Kidney (tissue), 14 donors: ENCODE results near the gene DENND1B. TPM values are rescaled to one million over a fixed set of nuclear protein-coding genes. Genes with fewer than 3 reads are reported as not detected.

ENCODE experiments used
- DNase-seq, 5 donors: peaks; one replicate each; pipeline ENCODE4 v3.0.0-alpha.2; 2013 to 2020
- FAIRE-seq: peaks from 2 replicates; lab custom pipeline; 2012; peaks lifted over from hg19 to GRCh38; lab: Jason Lieb, UNC
- H3K27ac ChIP-seq, 2 donors: one replicate each; pipeline ENCODE4 v1.7.0; 2013; ENCODE audit warnings: low read depth in 2 of 2, low read length in 2 of 2, inconsistent platforms in 1 of 2
- H3K27me3 ChIP-seq: one replicate; pipeline ENCODE4 v1.7.1; 2013; ENCODE audit warnings: low read length, inconsistent platforms; ENCODE audit not compliant: control insufficient read depth, insufficient read depth
- H3K36me3 ChIP-seq, 3 donors: one replicate each; pipeline versions ENCODE4 v1.7.0 to v1.7.1; 2013; ENCODE audit warnings: low read length in 3 of 3, control low read depth in 1 of 3, inconsistent platforms in 1 of 3; ENCODE audit not compliant: insufficient read depth in 3 of 3, control insufficient read depth in 2 of 3
- H3K4me1 ChIP-seq, 3 donors: one replicate each; pipeline versions ENCODE4 v1.7.0 to v1.7.1; 2013; ENCODE audit warnings: low read length in 3 of 3, inconsistent platforms in 1 of 3, low read depth in 1 of 3; ENCODE audit not compliant: control insufficient read depth in 2 of 3, insufficient read depth in 2 of 3
- H3K4me3 ChIP-seq, 3 donors: one replicate each; pipeline versions ENCODE4 v1.7.0 to v1.8.1; 2013; ENCODE audit warnings: low read length in 3 of 3, control low read depth in 1 of 3, inconsistent platforms in 1 of 3
- H3K9ac ChIP-seq, 3 donors: one replicate each; pipeline versions ENCODE4 v1.7.0 to v1.7.1; 2013; ENCODE audit warnings: low read length in 3 of 3, control low read depth in 1 of 3, inconsistent platforms in 1 of 3
- H3K9me3 ChIP-seq, 3 donors: one replicate each; pipeline versions ENCODE4 v1.7.0 to v1.7.1; 2013; ENCODE audit warnings: low read length in 3 of 3, control low read depth in 1 of 3, inconsistent platforms in 1 of 3; ENCODE audit not compliant: control insufficient read depth in 2 of 3, insufficient read depth in 1 of 3
- CTCF ChIP-seq: IDR thresholded peaks from 3 replicates; pipeline ENCODE4 v1.5.1; 2012; ENCODE audit warnings: mild to moderate bottlenecking, moderate library complexity, borderline replicate concordance; ENCODE audit not compliant: insufficient read depth; ENCODE audit errors: extremely low read depth
- intact Hi-C: fragments of 100-400 bp; cut with DNase I; formaldehyde crosslinking; loops from one replicate; pipeline ENCODE4 v1.11.1; 2022
- polyA plus RNA-seq: library from polyadenylated mRNA; stranded (reverse); fragments of 350-450 nt; fragmentation: Illumina TruSeq; extraction: RNeasy Lipid Tissue Mini Kit (QIAGEN cat#74804); gene quantifications from one replicate; pipeline ENCODE4 v1.2.3, GENCODE V29; 2014; ENCODE audit warnings: low read depth, low replicate concordance; ENCODE audit not compliant: insufficient read depth
- total RNA-seq: library from RNA; stranded (reverse); fragmentation: NEBNext Ultra II Directional; extraction: Animal tissue kit (Norgen Biotek cat#: 25700); gene quantifications from one replicate; pipeline ENCODE4 v1.2.1, GENCODE V29; 2021
- donor health status: control.
- donor health status: control.
- donor health status: control.
- donor health status: control.
- donor health status: control.
- donor health status: DM: yes; HTN: yes; CAD: no.
- donor health status: Normal renal cell carcinoma (clear cell type).

Gene DENND1B
- total and polyA plus RNA-seq, 2 donors from 2014 or later = 3.1 to 20.6 TPM

GRCh38 chr1:197801684-197802083 is 26.4 kb upstream of the DENND1B start:
- FAIRE-seq = no peak
- Histone ChIP-seq H3K9me3 (peaks cover 0 to 7% (median 0%) of the 10 kb centered on the region in 3 donors), H3K36me3 (no peaks in the 10 kb centered on the region), H3K4me1 (no peaks in the 10 kb centered on the region), H3K27ac (no peak overlapping the region), H3K9ac (no peak overlapping the region), H3K4me3 (no peak overlapping the region), H3K27me3 (no peaks in the 10 kb centered on the region)
- TF ChIP-seq CTCF = no peak
- intact Hi-C loops = no loop called here
- no peak for DNase-seq

- FAIRE-seq = no peak
- intact Hi-C loops = no loop called here
- peaks cover 0 to 7% (median 0%) of the 10 kb centered on the region in 3 donors for H3K9me3 ChIP-seq
- no peak for TF ChIP-seq CTCF
- H3K27ac ChIP-seq = no peak overlapping the region
- DNase-seq = no peak
- H3K4me3 ChIP-seq = no peak overlapping the region
- no peaks in the 10 kb centered on the region for H3K4me1 ChIP-seq
- no peaks in the 10 kb centered on the region for H3K27me3 ChIP-seq
- no peaks in the 10 kb centered on the region for H3K36me3 ChIP-seq
- no peak overlapping the region for H3K9ac ChIP-seq
Measured at GRCh38 chr1:197801111-197801482, 25.8 kb upstream of the DENND1B start.

- no peak for DNase-seq
- H3K4me3 ChIP-seq = no peak overlapping the region
- intact Hi-C loops = no loop called here
- no peak for FAIRE-seq
- TF ChIP-seq CTCF = no peak
- no peaks in the 10 kb centered on the region for H3K36me3 ChIP-seq
- no peak overlapping the region for H3K27ac ChIP-seq
- H3K4me1 ChIP-seq = no peaks in the 10 kb centered on the region
- H3K27me3 ChIP-seq = no peaks in the 10 kb centered on the region
- H3K9me3 ChIP-seq = peaks cover 0 to 7% (median 0%) of the 10 kb centered on the region in 3 donors
- no peak overlapping the region for H3K9ac ChIP-seq
Measured at GRCh38 chr1:197800379-197801110, 25.3 kb upstream of the DENND1B start.
